ENCODE results near the gene EHBP1.
"Not testable (repeated sequence)": the region's sequence is repeated elsewhere in the genome, so short reads cannot be mapped to it uniquely, and the experiment has no call there.

The EHBP1 gene

GRCh38 chr2:62705859-62706720 is 577 bp downstream of the EHBP1 start:
- peak; percentile 64 for DNase-seq

- DNase-seq = peak; percentile 34
These were observed 1.4 kb downstream of the EHBP1 start for GRCh38 chr2:62706721-62707521.

GRCh38 chr2:62708751-62709150 is 3.2 kb downstream of the EHBP1 start:
- DNase-seq = no peak

- DNase-seq = no peak
These were observed 6.5 kb downstream of the EHBP1 start for GRCh38 chr2:62711832-62712494.

GRCh38 chr2:62713196-62713595 is 7.7 kb downstream of the EHBP1 start:
- DNase-seq = not testable (repeated sequence)

GRCh38 chr2:62713837-62714236 is 8.3 kb downstream of the EHBP1 start:
- DNase-seq = no peak

- DNase-seq = no peak
These were observed 11.3 kb downstream of the EHBP1 start for GRCh38 chr2:62716768-62717167.

- no peak for DNase-seq
These were observed 12.1 kb downstream of the EHBP1 start for GRCh38 chr2:62717503-62718081.

GRCh38 chr2:62718225-62718822 is 12.8 kb downstream of the EHBP1 start:
- no peak for DNase-seq

GRCh38 chr2:62719757-62720156 is 14.2 kb downstream of the EHBP1 start:
- DNase-seq = no peak

GRCh38 chr2:62722679-62723078 is 17.2 kb downstream of the EHBP1 start:
- no peak for DNase-seq

GRCh38 chr2:62723253-62723652 is 17.7 kb downstream of the EHBP1 start:
- no peak for DNase-seq

- no peak for DNase-seq
These were observed 18.6 kb downstream of the EHBP1 start for GRCh38 chr2:62724106-62724505.

GRCh38 chr2:62724886-62725711 is 19.6 kb downstream of the EHBP1 start:
- peak; percentile 64 for DNase-seq

- DNase-seq = no peak
These were observed 20.2 kb downstream of the EHBP1 start for GRCh38 chr2:62725712-62726055.

GRCh38 chr2:62727259-62727867 is 21.9 kb downstream of the EHBP1 start:
- no peak for DNase-seq

GRCh38 chr2:62727876-62728566 is 22.5 kb downstream of the EHBP1 start:
- DNase-seq = no peak

GRCh38 chr2:62731275-62731674 is 25.8 kb downstream of the EHBP1 start:
- no peak for DNase-seq

- no peak for DNase-seq
These were observed 26.8 kb downstream of the EHBP1 start for GRCh38 chr2:62732262-62732777.

- DNase-seq = no peak
These were observed 28.0 kb downstream of the EHBP1 start for GRCh38 chr2:62733546-62733945.

Measured in hematopoietic multipotent progenitor cell treated with erythropoietin and hydrocortisone succinate and interleukin-3 and kit ligand, for 6 days (in vitro differentiated cells).